HL-60/S4 treated with retinoic acid at 250 ng/mL for 4 days and 3 days (cell line): Measurements from ENCODE around the gene DIPK1B.
"Not testable (repeated sequence)": the region's sequence is repeated elsewhere in the genome, so short reads cannot be mapped to it uniquely, and the experiment has no call there.

Experiments
- in situ Hi-C: fragments of 300-500 bp; cut with MboI; formaldehyde crosslinking; loops from 2 replicates; pipeline ENCODE4 v1.7.0; 2022; ENCODE audit warnings: low sequenced_read_pairs

DIPK1B gene

DNA sequence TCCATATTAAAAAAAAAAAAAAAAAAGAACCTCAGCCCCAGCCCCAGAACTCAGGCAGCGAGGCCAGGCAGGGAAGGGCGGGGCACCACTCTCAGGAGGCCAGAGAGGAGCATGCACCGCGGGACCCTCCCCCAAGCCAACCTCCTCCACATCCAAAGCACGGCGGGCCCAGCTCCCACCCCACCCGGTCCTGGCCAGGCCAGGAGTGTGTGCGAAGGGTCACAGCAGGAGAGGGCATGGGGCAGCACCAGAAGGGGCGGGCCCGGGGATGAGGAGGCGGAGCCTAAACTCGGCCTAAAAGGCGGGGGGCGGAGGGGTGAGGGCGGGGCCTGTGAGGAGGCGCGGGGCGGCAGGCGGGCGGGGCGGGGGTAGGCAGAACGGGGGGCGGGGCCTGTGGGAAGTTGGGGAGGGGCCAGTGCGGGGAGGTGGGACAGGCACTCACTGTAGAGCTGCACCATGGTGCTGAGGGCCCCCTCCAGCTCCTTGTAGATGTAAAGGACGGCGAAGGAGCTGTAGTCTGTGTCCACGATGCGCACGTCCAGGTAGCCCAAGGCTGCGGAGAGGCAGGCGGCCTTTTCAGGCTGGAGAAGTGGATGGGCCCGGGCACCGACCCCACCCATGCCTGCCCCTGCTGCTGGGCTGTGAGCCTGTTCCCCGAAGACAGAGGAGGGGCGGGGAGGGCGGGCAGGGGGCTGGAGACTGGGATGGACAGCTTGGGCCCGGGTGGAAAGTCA, 50.7 kb downstream of the DIPK1B start:
- in situ Hi-C loops, result no loop called here

DNA sequence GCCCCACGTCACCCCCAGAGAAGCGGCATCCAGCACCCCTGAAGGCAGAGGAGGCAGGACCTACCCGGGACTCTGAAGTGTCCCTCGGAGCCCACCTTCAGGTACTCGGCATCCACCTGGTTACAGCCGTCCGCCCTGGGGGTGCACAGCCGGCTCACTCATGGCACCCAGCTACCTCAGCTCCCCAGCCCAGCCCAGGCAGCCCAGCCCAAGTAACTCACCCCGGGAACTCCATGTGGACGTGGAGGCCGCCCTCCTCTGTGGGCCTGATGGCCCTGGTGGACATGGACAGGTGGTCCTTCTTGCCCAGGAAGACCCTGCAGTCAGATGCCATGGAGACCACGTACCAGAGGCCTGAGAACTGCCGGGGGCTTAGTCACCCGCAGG, 51.3 kb downstream of the DIPK1B start:
- in situ Hi-C loops, result no loop called here

DNA sequence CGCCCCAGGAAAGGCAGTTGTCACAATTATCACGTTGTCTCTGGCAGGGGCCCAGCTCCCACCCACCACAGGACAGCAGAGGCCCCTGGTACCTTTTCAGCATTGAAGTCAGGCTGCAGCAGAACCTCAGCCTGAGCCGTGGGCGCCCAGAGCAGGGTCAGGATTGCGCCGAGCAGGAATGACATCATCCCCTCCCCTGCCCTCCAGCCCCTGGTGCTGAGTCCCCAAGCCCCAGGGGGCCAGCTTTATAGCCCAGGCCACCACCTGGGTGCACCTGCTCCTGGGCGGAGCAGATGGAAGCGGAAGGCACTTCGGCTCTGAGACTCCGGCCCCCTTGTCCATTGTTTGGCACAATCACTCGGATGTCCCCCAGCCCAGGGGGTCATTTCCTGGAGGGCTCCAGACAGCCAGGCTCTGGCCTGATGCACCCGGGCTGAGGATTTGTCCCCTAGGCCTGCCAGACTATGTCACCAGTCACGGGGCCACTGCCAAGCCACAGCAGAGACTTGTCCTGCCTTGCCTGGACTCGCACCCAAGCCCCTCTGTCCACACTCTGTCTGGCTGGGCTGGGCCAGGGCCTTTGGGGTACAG, 52.0 kb downstream of the DIPK1B start, which contains the start of gene LCN15:
LCN15 (minus strand) TSS at position 218 of the 591 bp plus-strand sequence; CDS start at position 188, 30 bp downstream.
- in situ Hi-C loops, result no loop called here

DNA sequence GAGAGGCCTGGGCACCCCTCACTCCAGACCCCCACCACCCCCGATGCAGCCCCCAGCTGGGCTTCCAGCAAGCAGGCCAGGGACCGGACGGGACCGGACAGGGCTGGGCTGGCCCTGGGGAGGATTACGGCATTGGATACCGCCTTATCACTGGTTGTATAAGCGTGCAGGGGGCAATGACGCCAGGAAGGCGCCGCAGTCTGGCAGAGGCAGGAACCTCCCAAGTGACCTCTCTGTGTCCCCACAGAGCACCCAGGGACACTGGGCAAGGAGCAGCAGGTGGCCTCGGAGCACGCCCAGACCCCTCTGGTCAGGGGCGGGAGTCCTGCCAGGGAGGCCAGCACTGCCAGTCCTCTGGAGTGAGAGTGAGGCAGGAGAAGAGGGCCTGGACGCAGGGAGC, 52.7 kb downstream of the DIPK1B start:
- in situ Hi-C loops, result no loop called here

DNA sequence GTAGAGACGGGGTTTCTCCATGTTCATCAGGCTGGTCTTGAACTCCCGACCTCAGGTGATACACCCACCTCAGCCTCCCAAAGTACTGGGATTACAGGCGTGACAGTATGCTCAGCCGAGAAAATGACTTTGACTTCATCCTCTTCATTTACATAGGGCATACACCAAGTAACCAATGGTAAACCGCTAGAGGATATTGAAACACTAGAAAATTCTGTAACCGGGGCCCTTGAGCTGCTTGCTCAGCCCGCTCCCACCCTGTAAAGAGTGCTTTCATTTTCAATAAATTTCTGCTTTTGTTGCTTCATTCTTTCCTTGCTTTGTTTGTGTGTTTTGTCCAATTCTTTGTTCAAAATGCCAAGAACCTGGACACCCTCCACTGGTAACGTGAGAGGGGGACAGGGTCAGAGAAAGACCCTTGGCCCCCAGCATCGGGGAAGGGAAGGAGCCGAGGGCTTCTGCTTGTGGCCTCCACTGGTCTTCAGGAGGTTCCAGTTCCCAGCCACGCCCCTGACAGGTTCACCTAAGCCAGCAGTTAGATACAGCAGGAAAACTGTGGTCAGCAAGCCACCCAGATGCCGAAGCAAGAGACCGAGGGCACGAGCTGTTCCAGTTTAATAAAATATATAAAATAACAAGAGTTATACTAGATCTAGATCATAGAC, 53.5 kb downstream of the DIPK1B start:
- in situ Hi-C loops, result not testable (repeated sequence)

DNA sequence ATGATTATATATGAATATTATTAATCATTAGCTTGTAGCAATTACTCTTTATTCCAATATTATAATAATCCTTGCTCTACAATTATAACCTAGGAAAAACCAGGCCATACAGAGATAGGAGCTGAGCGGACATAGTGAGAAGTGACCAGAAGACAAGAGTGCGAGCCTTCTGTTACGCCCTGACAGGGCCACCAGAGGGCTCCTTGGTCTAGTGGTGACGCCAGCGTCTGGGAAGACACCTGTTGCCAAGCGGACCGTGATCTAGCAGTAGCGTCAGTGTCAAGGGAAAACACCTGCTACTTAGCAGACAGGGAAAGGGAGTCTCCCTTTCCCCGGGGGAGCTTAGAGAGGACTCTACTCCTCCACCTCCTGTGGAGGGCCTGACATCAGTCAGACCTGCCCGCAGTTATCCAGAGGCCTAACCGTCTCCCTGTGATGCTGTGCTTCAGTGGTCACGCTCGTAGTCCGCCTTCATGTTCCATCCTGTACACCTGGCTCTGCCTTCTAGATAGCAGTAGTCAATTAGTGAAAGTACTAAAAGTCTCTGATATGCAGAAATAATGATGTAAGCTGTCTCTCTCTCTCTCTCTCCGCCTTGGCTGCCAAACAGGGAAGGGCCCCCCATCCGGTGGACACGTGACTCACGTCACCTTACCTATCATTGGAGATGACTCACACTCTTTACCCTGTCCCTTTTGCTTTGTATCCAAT, 54.2 kb downstream of the DIPK1B start:
- in situ Hi-C loops, result not testable (repeated sequence)

DNA sequence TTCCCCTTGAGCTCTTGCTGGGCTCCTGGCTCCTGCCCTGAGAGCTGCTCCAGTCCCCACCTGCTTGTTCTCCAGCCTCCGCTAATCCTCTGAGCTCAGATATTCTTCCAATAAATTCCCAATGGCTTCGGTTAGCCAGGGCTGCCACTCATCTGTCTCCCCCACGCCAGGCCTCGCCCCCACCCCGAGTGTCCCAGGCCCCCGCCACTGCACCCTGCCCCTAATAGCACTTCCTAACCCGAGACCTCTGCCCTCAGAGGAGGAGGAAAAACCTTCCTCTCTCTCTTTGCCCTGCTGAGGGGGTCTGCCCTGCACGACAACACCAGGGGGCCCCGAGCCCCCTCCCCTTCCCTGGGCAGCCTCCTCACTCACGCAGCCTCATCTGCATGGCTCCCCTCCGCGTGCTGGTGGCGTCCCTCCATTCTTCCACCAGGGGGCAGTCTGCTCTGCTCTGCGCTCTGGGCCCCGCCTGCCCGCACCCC, 57.4 kb downstream of the DIPK1B start:
- in situ Hi-C loops, result no loop called here

DNA sequence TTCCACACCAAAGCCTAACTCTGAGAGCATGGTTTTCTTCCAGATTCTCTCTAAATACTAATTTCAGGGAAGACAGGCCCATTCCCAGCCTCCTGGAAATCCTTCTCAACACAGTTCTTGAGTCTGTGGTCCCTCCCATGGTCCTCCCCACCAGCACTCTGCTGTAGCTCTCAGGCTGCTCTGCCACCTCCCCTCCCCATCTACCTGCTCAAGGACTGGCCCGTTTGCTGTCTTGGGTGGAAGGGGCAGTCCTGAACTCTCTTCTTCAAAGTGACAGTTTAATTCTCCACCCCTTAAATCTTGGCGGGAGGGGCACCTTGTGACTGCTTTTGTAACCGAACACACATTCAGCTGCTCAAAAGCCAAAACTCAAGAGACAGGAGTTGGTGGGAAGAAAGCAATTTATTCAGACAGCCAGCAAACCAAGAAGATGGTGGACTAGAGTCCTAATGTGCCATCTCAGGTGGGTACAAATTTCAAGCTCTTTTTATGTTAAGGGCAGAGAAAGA, 59.6 kb downstream of the DIPK1B start:
- in situ Hi-C loops, result no loop called here

DNA sequence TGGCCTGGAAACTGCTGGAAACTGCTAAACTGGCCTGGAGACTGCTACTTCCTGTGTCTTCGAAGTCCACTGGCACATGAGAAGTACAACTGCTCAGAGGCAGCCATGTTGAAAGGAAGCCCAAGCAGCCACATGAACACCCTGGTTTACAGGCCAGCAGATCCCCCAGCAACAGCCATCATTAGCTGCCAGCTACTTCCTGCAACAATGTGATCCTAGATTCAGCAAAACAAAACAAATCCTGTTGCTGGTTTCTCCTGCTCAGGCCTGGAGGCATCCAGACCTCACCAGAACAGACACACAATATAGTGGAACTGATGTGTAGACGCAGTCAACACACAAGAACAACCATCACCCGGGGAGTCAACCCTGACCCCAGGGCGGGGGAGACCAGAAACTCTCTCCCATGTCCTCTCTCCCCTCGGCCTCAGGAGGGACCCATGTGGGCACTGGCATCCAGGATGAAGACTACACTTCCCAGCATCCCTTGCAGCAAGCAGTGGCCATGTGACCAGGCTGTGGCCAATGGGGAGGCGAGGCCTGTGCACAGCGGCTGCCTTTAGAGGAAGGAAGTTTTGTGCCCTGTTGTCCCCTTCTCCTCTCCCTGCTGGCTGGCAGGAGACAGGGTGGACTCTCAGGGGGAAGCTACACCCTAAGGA, 61.1 kb downstream of the DIPK1B start:
- in situ Hi-C loops, result no loop called here
